HepG2 (cell line): ENCODE data around the gene HYAL1. TPM values are rescaled to one million over a fixed set of nuclear protein-coding genes. Genes with fewer than 3 reads are reported as not detected.

Experiments
- ATAC-seq: fragments of 200-7000 bp; cut with Tn5 transposase; 3 replicates; pipeline ENCODE4 v1.9.1; 2020; ENCODE audit warnings: mild to moderate bottlenecking, moderate library complexity
- BruUV-seq: library from RNA; stranded (reverse); fragments of 400-500 nt; replicated peaks from 2 replicates; lab custom pipeline; 2021; lab: Mats Ljungman, UMichigan
- CTCF ChIA-PET: fragments of 300-600 bp; formaldehyde crosslinking; extraction: SDS; loops from one replicate; lab custom pipeline; 2021; ENCODE audit warnings: low total read pairs, inconsistent platforms, low intra/inter-chr PET ratio; lab: Yijun Ruan, JAX
- POLR2A ChIA-PET: fragments of 350-600 bp; sonication (Branson Sonifier 250); formaldehyde crosslinking; loops from one replicate; lab custom pipeline; 2020; ENCODE audit warnings: antibody characterized with exemption, inconsistent platforms; lab: Yijun Ruan, JAX
- DNase-seq: peaks from one replicate; pipeline ENCODE4 v3.0.0-alpha.2; 2015; ENCODE audit warnings: low spot score
- FAIRE-seq: peaks from 3 replicates; lab custom pipeline; 2011; peaks lifted over from hg19 to GRCh38; lab: Jason Lieb, UNC
- H2AFZ ChIP-seq: one replicate; pipeline ENCODE4 v1.6.1; 2011; ENCODE audit warnings: low read length, inconsistent platforms
- H3K27ac ChIP-seq: fragments of 300-600 bp; 3 replicates; pipeline ENCODE4 v1.8.0; 2011; ENCODE audit warnings: mixed run types, mild to moderate bottlenecking, mixed read lengths, low read length, inconsistent platforms; ENCODE audit not compliant: insufficient read depth; ENCODE audit errors: extremely low read length
- H3K27me3 ChIP-seq, 2 experiments: fragments of 200-600 bp in 1 of 2; 2 replicates in 1 of 2; 3 replicates in 1 of 2; pipeline versions ENCODE4 v1.6.0 to v1.8.0; 2011; ENCODE audit warnings: low read length in 2 of 2, mild to moderate bottlenecking in 2 of 2, moderate library complexity in 2 of 2, inconsistent platforms in 1 of 2; ENCODE audit not compliant: insufficient read depth in 2 of 2, control insufficient read depth in 1 of 2
- H3K36me3 ChIP-seq, 2 experiments: fragments of 200-600 bp in 1 of 2; replicated peaks in 1 of 2; 2 replicates in 1 of 2; 3 replicates in 1 of 2; pipeline versions ENCODE4 v1.5.1 to v1.8.0; 2011; ENCODE audit warnings: low read length in 2 of 2, inconsistent platforms in 1 of 2; ENCODE audit not compliant: insufficient read depth in 2 of 2, control insufficient read depth in 1 of 2
- H3K4me1 ChIP-seq: 2 replicates; pipeline ENCODE4 v1.5.1; 2012; ENCODE audit warnings: low read length, inconsistent platforms; ENCODE audit not compliant: insufficient read depth
- H3K4me2 ChIP-seq: 2 replicates; pipeline ENCODE4 v1.6.0; 2011; ENCODE audit warnings: low read depth, low read length, inconsistent platforms
- H3K4me3 ChIP-seq, 3 experiments: fragments of 200-600 bp in 1 of 3; sonication (generic), shearing (Covaris generic) in 1 of 3; replicated peaks in 1 of 3; 2 replicates each; pipeline ENCODE4 v1.5.1; 2011 to 2016; ENCODE audit warnings: low read length in 3 of 3, inconsistent platforms in 2 of 3, low read depth in 2 of 3, mild to moderate bottlenecking in 2 of 3, control low read depth in 1 of 3, mixed read lengths in 1 of 3; ENCODE audit not compliant: insufficient read depth in 1 of 3
- H3K79me2 ChIP-seq: one replicate; pipeline ENCODE4 v1.6.1; 2011; ENCODE audit warnings: low read length, inconsistent platforms; ENCODE audit not compliant: insufficient read depth
- H3K9ac ChIP-seq: 2 replicates; pipeline ENCODE4 v1.6.0; 2011; ENCODE audit warnings: mild to moderate bottlenecking, low read depth, low read length, inconsistent platforms; ENCODE audit not compliant: insufficient read depth
- H3K9me3 ChIP-seq: 2 replicates; pipeline ENCODE4 v1.5.1; 2012; ENCODE audit warnings: mild to moderate bottlenecking, low read length
- H4K20me1 ChIP-seq: 2 replicates; pipeline ENCODE4 v1.6.0; 2011; ENCODE audit warnings: inconsistent platforms, mild to moderate bottlenecking, low read length, moderate library complexity; ENCODE audit not compliant: insufficient read depth
- AGO2 ChIP-seq: fragments of 200-400 bp; formaldehyde crosslinking; optimal IDR thresholded peaks from 2 replicates; pipeline ENCODE3; 2017; ENCODE audit warnings: mild to moderate bottlenecking, low read depth, low read length, moderate library complexity
- DR1 ChIP-seq: sonication (generic); formaldehyde crosslinking; IDR thresholded peaks from 2 replicates; pipeline ENCODE4 v1.8.0; 2021; ENCODE audit warnings: mild to moderate bottlenecking, missing genetic modification reagents, inconsistent platforms
- FOSL2 ChIP-seq: sonication (generic); formaldehyde crosslinking; IDR thresholded peaks from 2 replicates; pipeline ENCODE4 v1.4.0; 2020; ENCODE audit warnings: missing genetic modification reagents
- JUNB ChIP-seq: sonication (generic); formaldehyde crosslinking; IDR thresholded peaks from 2 replicates; pipeline ENCODE4 v1.8.0; 2022; ENCODE audit warnings: missing genetic modification reagents, mild to moderate bottlenecking, borderline replicate concordance
- SNRNP70 ChIP-seq: fragments of 200-400 bp; formaldehyde crosslinking; IDR thresholded peaks from 2 replicates; pipeline ENCODE4 v1.6.1; 2017; ENCODE audit warnings: mild to moderate bottlenecking, low read depth, low read length, moderate library complexity
- ZNF224 ChIP-seq: sonication (generic); formaldehyde crosslinking; IDR thresholded peaks from 2 replicates; pipeline ENCODE4 v1.5.0; 2020; ENCODE audit warnings: mild to moderate bottlenecking, missing genetic modification reagents
- WGBS: methylation state at CpG from one replicate; pipeline ENCODE4 v1.1.6; 2017; ENCODE audit warnings: low lambda C conversion rate; 5-methylcytosine and 5-hydroxymethylcytosine counted together
- in situ Hi-C: cut with HindIII; loops from 2 replicates; pipeline ENCODE4 v1.10.0; 2017; ENCODE audit warnings: low pct_unique_long_range_greater_than_20kb; ENCODE audit not compliant: extremely low pct_ligation_motif_present
- intact Hi-C: fragments of 100-400 bp; cut with micrococcal nuclease; formaldehyde crosslinking; loops from one replicate; pipeline ENCODE4 v1.10.0; 2022; ENCODE audit not compliant: unreplicated experiment
- polyA plus RNA-seq, 8 experiments: library from polyadenylated mRNA; depleted of rRNA in 3 of 8; stranded (reverse) in 7 of 8; unstranded in 1 of 8; fragments of >200 nt; fragmentation: Illumina TruSeq in 4 of 8; extraction: Trizol in 4 of 8; gene quantifications; 2 replicates each; pipeline versions ENCODE4 v1.2.1 to v1.2.3, GENCODE V29; 2011 to 2016; ENCODE audit warnings: low read depth in 4 of 8, missing spikeins in 1 of 8, mixed read lengths in 1 of 8; ENCODE audit not compliant: insufficient read depth in 1 of 8
- total RNA-seq, 5 experiments: library from RNA; depleted of rRNA; stranded (reverse); fragments of >200 nt; fragmentation: Illumina TruSeq; extraction: Trizol; gene quantifications; 2 replicates each; pipeline ENCODE4 v1.2.3, GENCODE V29; 2016; ENCODE audit warnings: low read depth in 1 of 5
- TF ChIP-seq, protein P1 (sequence below): sonication (generic); formaldehyde crosslinking; IDR thresholded peaks from 2 replicates; pipeline ENCODE4 v1.5.0; 2020; ENCODE audit warnings: missing genetic modification reagents
- TF ChIP-seq, protein P2 (sequence below): sonication (generic); formaldehyde crosslinking; IDR thresholded peaks from 2 replicates; pipeline ENCODE4 v1.5.1; 2020; ENCODE audit warnings: missing genetic modification reagents, mild to moderate bottlenecking, borderline replicate concordance
- TF ChIP-seq, protein P3 (sequence below): sonication (generic); formaldehyde crosslinking; IDR thresholded peaks from 2 replicates; pipeline ENCODE4 v1.4.0; 2020; ENCODE audit warnings: mild to moderate bottlenecking, missing genetic modification reagents

The HYAL1 gene
- total and polyA plus RNA-seq, 2 of the 13 experiments (the other 11 are each of a cell fraction or from before 2014, with no cell fraction given): 76.5 to 193 TPM

DNA sequence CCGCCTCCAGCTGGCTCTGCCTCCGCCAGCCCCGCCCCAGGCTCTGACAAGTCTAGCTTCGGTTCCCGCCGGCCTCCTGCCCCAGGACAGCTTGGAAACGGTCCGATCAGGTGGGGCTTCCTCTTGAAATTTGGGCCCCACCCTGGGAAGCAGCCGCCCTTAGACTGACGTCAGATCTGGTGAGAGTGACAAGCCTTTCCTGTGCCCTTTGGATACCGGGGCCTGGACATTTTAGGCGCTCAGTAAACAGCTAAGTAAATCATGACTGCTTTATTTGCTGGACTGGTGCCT, 3.8 kb downstream of the HYAL1 start (continued):
- TF ChIP-seq FOSL2: no peak
- TF ChIP-seq, protein P1, sequence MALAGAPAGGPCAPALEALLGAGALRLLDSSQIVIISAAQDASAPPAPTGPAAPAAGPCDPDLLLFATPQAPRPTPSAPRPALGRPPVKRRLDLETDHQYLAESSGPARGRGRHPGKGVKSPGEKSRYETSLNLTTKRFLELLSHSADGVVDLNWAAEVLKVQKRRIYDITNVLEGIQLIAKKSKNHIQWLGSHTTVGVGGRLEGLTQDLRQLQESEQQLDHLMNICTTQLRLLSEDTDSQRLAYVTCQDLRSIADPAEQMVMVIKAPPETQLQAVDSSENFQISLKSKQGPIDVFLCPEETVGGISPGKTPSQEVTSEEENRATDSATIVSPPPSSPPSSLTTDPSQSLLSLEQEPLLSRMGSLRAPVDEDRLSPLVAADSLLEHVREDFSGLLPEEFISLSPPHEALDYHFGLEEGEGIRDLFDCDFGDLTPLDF (CRISPR knock-in tag): peak; percentile 77; the same call in 1 of the 2 replicates
- TF ChIP-seq DR1 (CRISPR knock-in tag): 0 out of 2 replicates have a peak, but pooled peaks have one; percentile 31

DNA sequence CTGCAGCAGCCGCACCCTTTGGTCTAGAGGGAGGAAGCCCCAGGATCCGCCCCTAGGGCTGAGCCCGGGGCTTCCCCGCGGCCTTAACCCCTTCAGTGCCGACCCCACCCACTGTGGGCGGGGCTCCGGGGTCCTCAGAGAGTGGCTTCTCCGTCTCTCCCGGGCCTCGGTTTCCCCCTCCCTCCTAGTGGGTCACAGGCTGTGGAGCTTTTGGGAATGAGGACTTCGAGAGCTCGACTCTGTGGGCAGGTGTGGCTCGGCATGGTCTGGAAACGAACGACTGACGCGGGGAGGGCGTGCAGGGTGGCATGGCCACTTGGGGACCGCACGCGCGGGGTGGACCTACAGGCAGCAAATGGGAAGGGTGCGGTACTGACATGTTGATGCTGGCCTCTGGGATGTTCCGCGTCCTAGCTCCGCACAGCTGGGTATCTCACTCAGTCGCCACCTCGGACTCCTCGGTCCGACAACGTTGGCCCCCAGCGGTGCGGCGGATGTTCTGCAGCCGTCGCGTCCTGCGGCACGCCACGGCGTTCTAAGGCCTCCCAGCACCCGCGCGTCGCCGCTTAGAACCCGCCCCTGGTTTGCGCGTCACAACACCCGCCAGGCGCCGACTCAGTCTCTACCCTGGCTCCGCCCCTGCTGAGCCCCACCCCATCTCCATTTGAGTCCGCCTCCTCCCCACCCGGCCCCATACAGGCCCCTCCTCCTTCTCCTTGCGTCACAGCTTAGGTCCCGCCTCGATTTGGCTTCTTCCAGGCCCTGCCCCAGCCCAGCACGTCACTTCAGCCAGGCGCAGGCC, 4.3 kb downstream of the HYAL1 start, which contains the start of the genes HYAL3 and NAA80:
TSS of gene HYAL3 (minus strand) at position 570 of the 802 bp plus-strand sequence. CDS start 3,803 bp downstream, outside the sequence.
TSS of gene NAA80 (minus strand) at position 570 of the 802 bp plus-strand sequence. CDS start 1,942 bp downstream, outside the sequence.
- H3K27me3 ChIP-seq: no peaks in the 10 kb centered on the region; a peak in 1 of 5 replicates
- WGBS: under 1% methylated on average over 22 of the region's 61 CpGs
- no peaks in the 10 kb centered on the region for H3K9me3 ChIP-seq
- CTCF ChIA-PET: interaction anchor here (1.5 kb wide), 1 partner anchor 23 kb away, joined by 3 read pairs; no protein-coding TSS in a partner anchor
- H4K20me1 ChIP-seq: peaks cover 11% of the 10 kb centered on the region
- FAIRE-seq: no peak
- POLR2A ChIA-PET: interaction anchor here (0.5 to 7.9 kb wide), 25 partner anchors 8 to 104 kb away, joined by 3 to 222 read pairs (median 6); partner anchors contain the start of genes CYB561D2, GNAI2, HYAL2 and LSMEM2
- intact Hi-C loops: loop anchor here (1.0 kb wide), 1 partner anchor 22 kb away; no protein-coding TSS in a partner anchor
- H3K27ac ChIP-seq: peak within 1 kb of the TSS; percentile 87
- H2AFZ ChIP-seq: no peak within 1 kb of the TSS
- peaks cover 36% of the 10 kb centered on the region for H3K79me2 ChIP-seq
- H3K4me1 ChIP-seq: peaks cover 52% of the 10 kb centered on the region
- in situ Hi-C loops: no loop called here
- peak within 1 kb of the TSS; percentile 79 for H3K9ac ChIP-seq
- H3K4me2 ChIP-seq: peak within 1 kb of the TSS; percentile 87
- no TSS peak for BruUV-seq
- DNase-seq: no peak
- H3K36me3 ChIP-seq: peaks cover 1 to 3% of the 10 kb centered on the region in 2 experiments; a peak in 2 of 5 replicates
- H3K4me3 ChIP-seq: peak within 1 kb of the TSS; percentile 66 to 91 (median 89)
- ATAC-seq: peak; percentile 53
- TF ChIP-seq, protein P2, sequence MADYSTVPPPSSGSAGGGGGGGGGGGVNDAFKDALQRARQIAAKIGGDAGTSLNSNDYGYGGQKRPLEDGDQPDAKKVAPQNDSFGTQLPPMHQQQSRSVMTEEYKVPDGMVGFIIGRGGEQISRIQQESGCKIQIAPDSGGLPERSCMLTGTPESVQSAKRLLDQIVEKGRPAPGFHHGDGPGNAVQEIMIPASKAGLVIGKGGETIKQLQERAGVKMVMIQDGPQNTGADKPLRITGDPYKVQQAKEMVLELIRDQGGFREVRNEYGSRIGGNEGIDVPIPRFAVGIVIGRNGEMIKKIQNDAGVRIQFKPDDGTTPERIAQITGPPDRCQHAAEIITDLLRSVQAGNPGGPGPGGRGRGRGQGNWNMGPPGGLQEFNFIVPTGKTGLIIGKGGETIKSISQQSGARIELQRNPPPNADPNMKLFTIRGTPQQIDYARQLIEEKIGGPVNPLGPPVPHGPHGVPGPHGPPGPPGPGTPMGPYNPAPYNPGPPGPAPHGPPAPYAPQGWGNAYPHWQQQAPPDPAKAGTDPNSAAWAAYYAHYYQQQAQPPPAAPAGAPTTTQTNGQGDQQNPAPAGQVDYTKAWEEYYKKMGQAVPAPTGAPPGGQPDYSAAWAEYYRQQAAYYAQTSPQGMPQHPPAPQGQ (CRISPR knock-in tag): no peak
- peak; percentile 99 for TF ChIP-seq AGO2
- TF ChIP-seq, protein P3, sequence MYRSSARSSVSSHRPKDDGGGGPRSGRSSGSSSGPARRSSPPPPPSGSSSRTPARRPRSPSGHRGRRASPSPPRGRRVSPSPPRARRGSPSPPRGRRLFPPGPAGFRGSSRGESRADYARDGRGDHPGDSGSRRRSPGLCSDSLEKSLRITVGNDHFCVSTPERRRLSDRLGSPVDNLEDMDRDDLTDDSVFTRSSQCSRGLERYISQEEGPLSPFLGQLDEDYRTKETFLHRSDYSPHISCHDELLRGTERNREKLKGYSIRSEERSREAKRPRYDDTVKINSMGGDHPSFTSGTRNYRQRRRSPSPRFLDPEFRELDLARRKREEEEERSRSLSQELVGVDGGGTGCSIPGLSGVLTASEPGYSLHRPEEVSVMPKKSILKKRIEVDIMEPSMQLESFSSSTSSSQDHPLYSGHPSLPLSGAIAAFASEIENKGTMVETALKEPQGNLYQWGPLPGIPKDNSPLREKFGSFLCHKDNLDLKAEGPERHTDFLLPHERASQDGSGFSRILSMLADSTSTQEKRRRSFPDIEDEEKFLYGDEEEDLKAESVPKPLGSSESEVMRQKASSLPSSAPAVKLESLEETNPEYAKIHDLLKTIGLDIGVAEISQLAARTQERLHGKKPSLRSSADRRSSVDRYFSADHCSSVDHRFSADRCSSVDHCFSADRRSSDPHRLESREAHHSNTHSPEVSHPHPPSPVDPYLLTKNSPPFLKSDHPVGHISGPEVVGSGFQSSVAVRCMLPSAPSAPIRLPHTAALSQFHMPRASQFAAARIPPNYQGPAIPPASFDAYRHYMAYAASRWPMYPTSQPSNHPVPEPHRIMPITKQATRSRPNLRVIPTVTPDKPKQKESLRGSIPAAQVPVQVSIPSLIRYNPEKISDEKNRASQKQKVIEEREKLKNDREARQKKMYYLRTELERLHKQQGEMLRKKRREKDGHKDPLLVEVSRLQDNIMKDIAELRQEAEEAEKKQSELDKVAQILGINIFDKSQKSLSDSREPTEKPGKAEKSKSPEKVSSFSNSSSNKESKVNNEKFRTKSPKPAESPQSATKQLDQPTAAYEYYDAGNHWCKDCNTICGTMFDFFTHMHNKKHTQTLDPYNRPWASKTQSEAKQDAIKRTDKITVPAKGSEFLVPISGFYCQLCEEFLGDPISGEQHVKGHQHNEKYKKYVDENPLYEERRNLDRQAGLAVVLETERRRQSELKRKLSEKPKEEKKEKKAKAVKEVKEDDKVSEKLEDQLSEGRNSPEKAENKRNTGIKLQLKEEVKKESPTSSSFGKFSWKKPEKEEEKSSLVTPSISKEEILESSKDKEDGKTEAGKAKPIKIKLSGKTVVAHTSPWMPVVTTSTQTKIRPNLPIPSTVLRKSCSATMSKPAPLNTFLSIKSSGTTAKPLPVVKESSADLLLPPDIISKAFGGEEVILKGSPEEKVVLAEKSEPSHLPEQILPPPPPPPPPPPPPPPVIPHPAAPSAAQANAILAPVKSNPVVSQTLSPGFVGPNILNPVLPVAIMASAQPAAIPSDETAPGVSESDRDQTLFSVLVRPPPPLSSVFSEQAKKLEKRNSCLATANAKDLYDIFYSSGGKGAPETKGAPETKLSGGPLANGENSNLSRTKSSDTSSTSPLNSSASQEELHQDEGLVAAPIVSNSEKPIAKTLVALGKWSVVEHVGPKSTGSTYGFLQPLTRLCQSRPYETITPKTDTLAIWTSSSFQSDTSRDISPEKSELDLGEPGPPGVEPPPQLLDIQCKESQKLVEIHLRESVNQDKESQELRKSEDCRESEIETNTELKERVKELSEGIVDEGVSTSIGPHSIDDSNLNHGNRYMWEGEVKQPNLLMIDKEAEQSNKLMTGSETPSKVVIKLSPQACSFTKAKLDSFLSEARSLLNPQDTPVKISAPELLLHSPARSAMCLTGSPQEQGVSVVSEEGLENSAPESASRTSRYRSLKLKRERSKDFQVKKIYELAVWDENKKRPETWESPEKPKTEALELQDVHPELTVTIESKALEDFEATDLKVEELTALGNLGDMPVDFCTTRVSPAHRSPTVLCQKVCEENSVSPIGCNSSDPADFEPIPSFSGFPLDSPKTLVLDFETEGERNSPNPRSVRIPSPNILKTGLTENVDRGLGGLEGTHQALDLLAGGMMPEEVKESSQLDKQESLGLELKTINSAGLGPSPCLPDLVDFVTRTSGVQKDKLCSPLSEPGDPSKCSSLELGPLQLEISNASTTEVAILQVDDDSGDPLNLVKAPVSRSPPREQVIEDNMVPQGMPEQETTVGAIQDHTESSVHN (CRISPR knock-in tag): no peak
- no peak for TF ChIP-seq ZNF224 (CRISPR knock-in tag)
- no peak for TF ChIP-seq JUNB (CRISPR knock-in tag)
- TF ChIP-seq SNRNP70: no peak
